Thyroid gland (tissue), 4 donors: ENCODE data around the gene CCL20. TPM values are rescaled to one million over a fixed set of nuclear protein-coding genes. Genes with fewer than 3 reads are reported as not detected.
"Not testable (repeated sequence)": the region's sequence is repeated elsewhere in the genome, so short reads cannot be mapped to it uniquely, and the experiment has no call there.

ENCODE experiments used
- DNase-seq, 2 donors: peaks; one replicate each; pipeline ENCODE4 v3.0.0-alpha.2; 2019
- H3K27ac ChIP-seq, 3 donors: fragments of 200-600 bp; sonication (generic); 1 replicate in 2 of 3; 2 replicates in 1 of 3; pipeline ENCODE4 v1.5.1; 2016 to 2019; ENCODE audit warnings: mild to moderate bottlenecking in 1 of 3, moderate library complexity in 1 of 3
- H3K27me3 ChIP-seq: fragments of 200-600 bp; sonication (generic); one replicate; pipeline ENCODE4 v1.5.1; 2019
- H3K36me3 ChIP-seq, 2 donors: fragments of 200-600 bp; sonication (generic); one replicate each; pipeline ENCODE4 v1.5.1; 2016 to 2019
- H3K4me1 ChIP-seq, 2 donors: fragments of 200-600 bp; sonication (generic); one replicate each; pipeline ENCODE4 v1.5.1; 2017 to 2019
- H3K4me3 ChIP-seq, 3 donors: fragments of 200-600 bp; sonication (generic); replicated peaks in 1 of 3; 1 replicate in 2 of 3; 2 replicates in 1 of 3; pipeline ENCODE4 v1.5.1; 2016; ENCODE audit warnings: mild to moderate bottlenecking in 1 of 3
- H3K9me3 ChIP-seq: fragments of 200-600 bp; sonication (generic); one replicate; pipeline ENCODE4 v1.5.1; 2017
- CTCF ChIP-seq, 6 experiments: fragments of 200-600 bp in 3 of 6; fragments of 450-650 bp in 3 of 6; sonication (generic) in 3 of 6; IDR thresholded peaks; one replicate each; pipeline ENCODE4 v1.5.1; 2016 to 2019; ENCODE audit warnings: antibody characterized with exemption in 6 of 6, mild to moderate bottlenecking in 2 of 6, inconsistent platforms in 1 of 6, moderate library complexity in 1 of 6
- POLR2A ChIP-seq, 2 donors: fragments of 450-650 bp; IDR thresholded peaks; one replicate each; pipeline ENCODE4 v1.6.1; 2017; ENCODE audit warnings: antibody characterized with exemption in 2 of 2, mild to moderate bottlenecking in 2 of 2, moderate library complexity in 1 of 2
- WGBS, 2 donors: methylation state at CpG; one replicate each; pipeline ENCODE4 v1.1.5; 2017; 5-methylcytosine and 5-hydroxymethylcytosine counted together
- intact Hi-C: fragments of 100-400 bp; cut with DNase I; formaldehyde crosslinking; loops from one replicate; pipeline ENCODE4 v1.15.1; 2023
- total RNA-seq, 4 donors: library from RNA; depleted of rRNA; stranded (reverse); fragments of >200 nt; gene quantifications; one replicate each; pipeline ENCODE4 v1.2.3, GENCODE V29; 2016

CCL20 gene
- total RNA-seq, 4 donors from 2014 or later, result not detected

GRCh38 chr2:227788561-227789018, 25.1 kb upstream of the CCL20 start:
- peaks cover 6 to 21% of the 10 kb centered on the region in 2 donors for H3K4me1 ChIP-seq
- H3K4me3 ChIP-seq, result no peak overlapping the region
- intact Hi-C loops, result no loop called here
- H3K27ac ChIP-seq, result peak overlapping the region in 1 of 3 donors; percentile 49
- peak; percentile 61 to 65 for DNase-seq
- no peaks in the 10 kb centered on the region for H3K36me3 ChIP-seq
- TF ChIP-seq CTCF (IDR thresholded peaks at IDR 0.05), result no peak
- TF ChIP-seq POLR2A (IDR thresholded peaks at IDR 0.05), result no peak
- 11 to 36% methylated on average over 4 of the region's 4 CpGs for WGBS, 2 donors
- H3K27me3 ChIP-seq, result no peaks in the 10 kb centered on the region
- H3K9me3 ChIP-seq, result no peaks in the 10 kb centered on the region

GRCh38 chr2:227789803-227790202, 23.8 kb upstream of the CCL20 start:
- TF ChIP-seq CTCF (IDR thresholded peaks at IDR 0.05) (no peak), POLR2A (IDR thresholded peaks at IDR 0.05) (no peak)
- H3K4me1 ChIP-seq, result peaks cover 6 to 21% of the 10 kb centered on the region in 2 donors
- DNase-seq, result no peak
- intact Hi-C loops, result no loop called here
- H3K27ac ChIP-seq, result no peak overlapping the region
- WGBS, 2 donors, result 83 to 84% methylated on average over 4 of the region's 4 CpGs
- no peaks in the 10 kb centered on the region for H3K9me3 ChIP-seq
- H3K36me3 ChIP-seq, result no peaks in the 10 kb centered on the region
- no peaks in the 10 kb centered on the region for H3K27me3 ChIP-seq
- no peak overlapping the region for H3K4me3 ChIP-seq

- Histone ChIP-seq H3K27ac (no peak overlapping the region), H3K4me3 (no peak overlapping the region), H3K9me3 (no peaks in the 10 kb centered on the region), H3K27me3 (no peaks in the 10 kb centered on the region), H3K4me1 (peaks cover 0 to 14% of the 10 kb centered on the region in 2 donors), H3K36me3 (no peaks in the 10 kb centered on the region)
- WGBS, 2 donors, result 96 to 98% methylated on average over 5 of the region's 5 CpGs
- intact Hi-C loops, result no loop called here
- TF ChIP-seq POLR2A (IDR thresholded peaks at IDR 0.05), result no peak
- no peak for TF ChIP-seq CTCF (IDR thresholded peaks at IDR 0.05)
- no peak for DNase-seq
These were observed 20.4 kb upstream of the CCL20 start for GRCh38 chr2:227793148-227793712.

- Histone ChIP-seq H3K9me3 (no peaks in the 10 kb centered on the region), H3K27ac (no peak overlapping the region), H3K4me3 (no peak overlapping the region), H3K4me1 (peaks cover 0 to 9% of the 10 kb centered on the region in 2 donors), H3K27me3 (no peaks in the 10 kb centered on the region), H3K36me3 (no peaks in the 10 kb centered on the region)
- 58 to 61% methylated on average over 12 of the region's 12 CpGs for WGBS, 2 donors
- TF ChIP-seq POLR2A (IDR thresholded peaks at IDR 0.05) (no peak), CTCF (IDR thresholded peaks at IDR 0.05) (no peak)
- no peak for DNase-seq
- intact Hi-C loops, result no loop called here
These were observed 17.5 kb upstream of the CCL20 start for GRCh38 chr2:227796045-227796711.

GRCh38 chr2:227796768-227797167, 16.9 kb upstream of the CCL20 start:
- 92 to 94% methylated on average over 5 of the region's 5 CpGs for WGBS, 2 donors
- H3K9me3 ChIP-seq, H3K4me1 ChIP-seq, H3K27me3 ChIP-seq, H3K27ac ChIP-seq, DNase-seq, H3K4me3 ChIP-seq, intact Hi-C loops, H3K36me3 ChIP-seq: not testable (repeated sequence)
